Measurements from ENCODE around the gene NTNG2. TPM values are rescaled to one million over a fixed set of nuclear protein-coding genes. Genes with fewer than 3 reads are reported as not detected.

Gene NTNG2
- polyA plus RNA-seq, 1 donor = 0.40 TPM

- 2% methylated on average over 6 of the region's 20 CpGs for WGBS (ENCODE audit: insufficient coverage, low lambda C conversion rate)
- DNase-seq = no peak
- Histone ChIP-seq H3K27ac (ENCODE audit: low read length) (no peak overlapping the region), H3K4me1 (ENCODE audit: control insufficient read depth, insufficient read depth, low read length) (no peaks in the 10 kb centered on the region), H3K36me3 (ENCODE audit: control insufficient read depth, insufficient read depth, low read length) (no peaks in the 10 kb centered on the region), H3K4me3 (ENCODE audit: low read length) (no peak overlapping the region), H3K9me3 (ENCODE audit: control insufficient read depth, low read depth, low read length) (no peaks in the 10 kb centered on the region), H3K27me3 (ENCODE audit: control insufficient read depth, insufficient read depth, low read length) (peaks cover 70% of the 10 kb centered on the region)
Observed at GRCh38 chr9:132185073-132186009, 23.5 kb downstream of the NTNG2 start.

DNA sequence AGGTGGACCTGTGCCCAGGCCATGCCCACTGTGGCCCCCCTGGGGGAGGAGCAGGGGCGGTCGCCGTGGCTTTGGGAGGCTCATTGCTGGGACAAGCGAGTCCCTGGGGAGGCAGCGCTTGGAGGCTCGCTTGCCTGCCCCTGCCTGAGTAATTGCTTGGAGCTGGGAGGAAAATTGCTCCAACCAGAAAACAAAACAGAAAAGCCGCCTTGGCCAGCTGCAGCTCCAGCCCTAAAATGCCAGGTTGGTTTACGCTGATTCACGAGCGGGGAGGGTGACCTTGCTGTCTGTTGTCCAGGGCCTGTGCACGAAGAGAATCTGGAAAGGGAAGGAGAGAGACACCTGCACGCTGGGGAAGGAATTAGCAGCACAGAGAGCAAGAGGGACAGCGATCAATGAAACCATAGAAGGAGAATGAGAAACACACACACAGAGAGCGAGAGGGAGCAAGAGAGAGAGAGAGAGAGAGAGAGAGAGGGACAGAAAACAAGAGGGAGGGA, 25.3 kb downstream of the NTNG2 start:
- WGBS (ENCODE audit: insufficient coverage, low lambda C conversion rate) = 0% methylated on average over 1 of the region's 14 CpGs
- no peak for DNase-seq
- Histone ChIP-seq H3K4me1 (ENCODE audit: control insufficient read depth, insufficient read depth, low read length) (no peaks in the 10 kb centered on the region), H3K36me3 (ENCODE audit: control insufficient read depth, insufficient read depth, low read length) (no peaks in the 10 kb centered on the region), H3K9me3 (ENCODE audit: control insufficient read depth, low read depth, low read length) (no peaks in the 10 kb centered on the region), H3K27me3 (ENCODE audit: control insufficient read depth, insufficient read depth, low read length) (peaks cover 56% of the 10 kb centered on the region), H3K27ac (ENCODE audit: low read length) (no peak overlapping the region), H3K4me3 (ENCODE audit: low read length) (no peak overlapping the region)

GRCh38 chr9:132190966-132191365, 29.1 kb downstream of the NTNG2 start:
- no peaks in the 10 kb centered on the region for H3K9me3 ChIP-seq (ENCODE audit: control insufficient read depth, low read depth, low read length)
- peaks cover 23% of the 10 kb centered on the region for H3K27me3 ChIP-seq (ENCODE audit: control insufficient read depth, insufficient read depth, low read length)
- no peak overlapping the region for H3K4me3 ChIP-seq (ENCODE audit: low read length)
- WGBS (ENCODE audit: insufficient coverage, low lambda C conversion rate) = no CpG with 5 or more reads among the region's 10 CpGs
- no peak for DNase-seq
- no peak overlapping the region for H3K27ac ChIP-seq (ENCODE audit: low read length)
- H3K36me3 ChIP-seq (ENCODE audit: control insufficient read depth, insufficient read depth, low read length) = no peaks in the 10 kb centered on the region
- H3K4me1 ChIP-seq (ENCODE audit: control insufficient read depth, insufficient read depth, low read length) = no peaks in the 10 kb centered on the region

DNA sequence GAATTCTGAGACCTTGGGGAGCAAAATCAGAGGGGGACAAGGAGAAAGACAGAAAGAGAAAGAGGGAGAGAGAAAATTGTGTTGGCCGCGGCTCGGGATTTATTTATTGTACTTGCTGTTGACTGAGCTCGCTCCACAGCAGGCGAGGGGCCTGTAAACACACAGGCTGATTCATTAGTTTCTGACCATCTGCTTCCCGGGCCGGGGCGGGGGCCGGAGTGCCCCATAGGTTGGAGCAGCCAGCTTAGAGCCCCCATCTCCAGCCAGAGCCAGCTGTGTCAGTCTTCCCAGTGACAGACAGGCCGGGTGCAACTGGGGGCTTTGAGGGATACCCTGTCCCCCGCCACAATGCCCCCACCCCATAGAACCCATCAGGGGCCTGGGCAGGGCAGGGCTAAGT, 30.9 kb downstream of the NTNG2 start:
- no peaks in the 10 kb centered on the region for H3K4me1 ChIP-seq (ENCODE audit: control insufficient read depth, insufficient read depth, low read length)
- H3K4me3 ChIP-seq (ENCODE audit: low read length) = no peak overlapping the region
- no peaks in the 10 kb centered on the region for H3K36me3 ChIP-seq (ENCODE audit: control insufficient read depth, insufficient read depth, low read length)
- H3K27me3 ChIP-seq (ENCODE audit: control insufficient read depth, insufficient read depth, low read length) = peaks cover 7% of the 10 kb centered on the region
- H3K27ac ChIP-seq (ENCODE audit: low read length) = no peak overlapping the region
- no peaks in the 10 kb centered on the region for H3K9me3 ChIP-seq (ENCODE audit: control insufficient read depth, low read depth, low read length)
- no CpG with 5 or more reads among the region's 11 CpGs for WGBS (ENCODE audit: insufficient coverage, low lambda C conversion rate)
- peak in 1 of 2 donors; percentile 7 for DNase-seq

DNA sequence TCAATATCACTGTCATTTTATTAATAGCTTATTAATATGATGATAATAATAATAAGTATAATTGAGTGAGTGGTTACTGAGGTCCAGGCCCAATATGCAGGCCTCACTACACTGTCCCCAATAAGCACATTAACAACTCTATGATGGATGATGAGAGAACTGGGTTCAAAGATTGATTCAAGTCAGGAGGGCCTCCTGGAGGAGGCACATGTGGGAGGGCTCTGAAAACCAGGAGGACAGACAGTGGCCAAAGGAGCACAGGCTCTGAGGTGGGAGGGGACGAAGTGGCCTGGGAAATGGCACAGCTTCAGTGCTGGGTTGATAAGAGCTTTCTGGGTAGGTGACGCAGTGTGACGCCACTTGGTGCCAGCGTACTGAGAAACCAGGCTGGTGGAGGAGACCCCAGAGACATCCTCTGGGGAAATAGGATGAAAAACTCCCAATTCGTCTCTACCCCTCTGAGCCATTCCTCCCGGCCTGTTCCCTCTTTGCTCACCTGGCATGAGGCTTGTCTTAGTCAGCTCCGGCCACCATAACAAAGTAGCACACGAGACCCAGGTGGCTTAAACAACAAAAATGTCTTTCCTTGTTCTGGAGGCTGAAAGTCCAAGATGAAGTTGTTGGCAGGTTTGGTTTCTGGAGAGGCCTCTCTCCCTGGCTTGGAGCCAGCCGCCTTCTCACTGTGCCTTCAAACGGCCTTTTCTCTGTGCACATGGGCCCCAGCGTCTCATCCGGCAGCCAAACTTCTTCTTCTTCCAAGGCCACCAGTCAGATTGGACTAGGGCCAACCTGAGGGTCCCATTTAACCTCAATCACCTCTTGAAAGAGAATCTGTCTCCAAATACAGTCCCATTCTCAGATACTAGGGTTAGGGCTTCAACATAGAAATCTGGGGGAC, 31.6 kb downstream of the NTNG2 start:
- no peak overlapping the region for H3K4me3 ChIP-seq (ENCODE audit: low read length)
- no peak for DNase-seq
- H3K9me3 ChIP-seq (ENCODE audit: control insufficient read depth, low read depth, low read length) = peaks cover 5% of the 10 kb centered on the region
- H3K27ac ChIP-seq (ENCODE audit: low read length) = no peak overlapping the region
- no peaks in the 10 kb centered on the region for H3K4me1 ChIP-seq (ENCODE audit: control insufficient read depth, insufficient read depth, low read length)
- 100% methylated on average over 1 of the region's 12 CpGs for WGBS (ENCODE audit: insufficient coverage, low lambda C conversion rate)
- H3K27me3 ChIP-seq (ENCODE audit: control insufficient read depth, insufficient read depth, low read length) = no peaks in the 10 kb centered on the region
- H3K36me3 ChIP-seq (ENCODE audit: control insufficient read depth, insufficient read depth, low read length) = no peaks in the 10 kb centered on the region

DNA sequence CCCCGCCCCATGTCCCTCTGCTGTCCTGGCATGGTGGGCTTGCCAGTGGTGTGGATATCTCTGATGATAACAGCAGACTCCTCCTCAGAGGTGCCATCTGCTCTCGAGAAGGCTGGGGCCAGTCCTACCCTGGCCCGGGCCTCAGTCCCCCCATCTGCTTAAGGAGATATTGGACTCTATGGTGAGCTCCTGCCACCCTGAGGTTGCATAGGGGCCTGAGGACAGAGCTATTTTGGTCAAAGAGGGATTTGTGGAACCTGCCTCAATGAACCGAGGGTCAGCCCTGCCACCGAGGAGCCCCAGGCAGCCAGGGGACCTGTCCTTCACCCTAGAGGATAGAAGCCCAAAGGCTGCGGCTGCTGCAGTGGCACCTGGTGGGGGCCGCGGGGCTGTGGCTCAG, 32.6 kb downstream of the NTNG2 start:
- no CpG with 5 or more reads among the region's 8 CpGs for WGBS (ENCODE audit: insufficient coverage, low lambda C conversion rate)
- Histone ChIP-seq H3K27me3 (ENCODE audit: control insufficient read depth, insufficient read depth, low read length) (no peaks in the 10 kb centered on the region), H3K9me3 (ENCODE audit: control insufficient read depth, low read depth, low read length) (peaks cover 6% of the 10 kb centered on the region), H3K36me3 (ENCODE audit: control insufficient read depth, insufficient read depth, low read length) (no peaks in the 10 kb centered on the region), H3K4me3 (ENCODE audit: low read length) (no peak overlapping the region), H3K27ac (ENCODE audit: low read length) (no peak overlapping the region), H3K4me1 (ENCODE audit: control insufficient read depth, insufficient read depth, low read length) (no peaks in the 10 kb centered on the region)
- no peak for DNase-seq

DNA sequence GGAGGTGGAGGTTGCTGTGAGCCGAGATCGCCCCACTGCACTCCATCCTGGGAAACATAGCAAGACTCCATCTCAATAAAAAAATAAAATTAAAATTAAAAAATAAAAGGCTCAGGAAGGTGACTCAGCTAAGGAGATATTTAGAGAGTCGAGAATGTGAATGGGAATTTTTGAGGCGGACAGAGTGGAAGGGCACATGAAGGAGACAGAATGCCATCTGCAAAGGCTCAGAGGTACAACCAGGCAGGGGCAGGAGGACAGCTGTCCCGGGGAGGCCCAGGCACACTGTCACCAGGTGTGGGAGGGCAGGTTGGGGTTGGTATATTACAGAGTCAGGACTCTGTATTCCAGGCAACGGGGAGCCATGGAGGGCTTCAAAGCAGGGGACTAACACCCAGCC, 35.5 kb downstream of the NTNG2 start:
- DNase-seq = no peak
- Histone ChIP-seq H3K9me3 (ENCODE audit: control insufficient read depth, low read depth, low read length) (peaks cover 6% of the 10 kb centered on the region), H3K36me3 (ENCODE audit: control insufficient read depth, insufficient read depth, low read length) (no peaks in the 10 kb centered on the region), H3K4me1 (ENCODE audit: control insufficient read depth, insufficient read depth, low read length) (no peaks in the 10 kb centered on the region), H3K27ac (ENCODE audit: low read length) (no peak overlapping the region), H3K4me3 (ENCODE audit: low read length) (no peak overlapping the region), H3K27me3 (ENCODE audit: control insufficient read depth, insufficient read depth, low read length) (peaks cover 21% of the 10 kb centered on the region)
- WGBS (ENCODE audit: insufficient coverage, low lambda C conversion rate) = 96% methylated on average over 4 of the region's 6 CpGs

- peaks cover 28% of the 10 kb centered on the region for H3K27me3 ChIP-seq (ENCODE audit: control insufficient read depth, insufficient read depth, low read length)
- no peak overlapping the region for H3K4me3 ChIP-seq (ENCODE audit: low read length)
- DNase-seq = no peak
- WGBS (ENCODE audit: insufficient coverage, low lambda C conversion rate) = no CpG with 5 or more reads among the region's 58 CpGs
- H3K36me3 ChIP-seq (ENCODE audit: control insufficient read depth, insufficient read depth, low read length) = no peaks in the 10 kb centered on the region
- peaks cover 6% of the 10 kb centered on the region for H3K9me3 ChIP-seq (ENCODE audit: control insufficient read depth, low read depth, low read length)
- no peak overlapping the region for H3K27ac ChIP-seq (ENCODE audit: low read length)
- H3K4me1 ChIP-seq (ENCODE audit: control insufficient read depth, insufficient read depth, low read length) = no peaks in the 10 kb centered on the region
Observed at GRCh38 chr9:132197856-132198550, 36.1 kb downstream of the NTNG2 start.

- no peak overlapping the region for H3K4me3 ChIP-seq (ENCODE audit: low read length)
- peaks cover 6% of the 10 kb centered on the region for H3K9me3 ChIP-seq (ENCODE audit: control insufficient read depth, low read depth, low read length)
- peaks cover 32% of the 10 kb centered on the region for H3K27me3 ChIP-seq (ENCODE audit: control insufficient read depth, insufficient read depth, low read length)
- H3K36me3 ChIP-seq (ENCODE audit: control insufficient read depth, insufficient read depth, low read length) = no peaks in the 10 kb centered on the region
- H3K4me1 ChIP-seq (ENCODE audit: control insufficient read depth, insufficient read depth, low read length) = no peaks in the 10 kb centered on the region
- WGBS (ENCODE audit: insufficient coverage, low lambda C conversion rate) = 100% methylated on average over 1 of the region's 4 CpGs
- H3K27ac ChIP-seq (ENCODE audit: low read length) = no peak overlapping the region
- DNase-seq = no peak
Observed at GRCh38 chr9:132199056-132199455, 37.2 kb downstream of the NTNG2 start.

DNA sequence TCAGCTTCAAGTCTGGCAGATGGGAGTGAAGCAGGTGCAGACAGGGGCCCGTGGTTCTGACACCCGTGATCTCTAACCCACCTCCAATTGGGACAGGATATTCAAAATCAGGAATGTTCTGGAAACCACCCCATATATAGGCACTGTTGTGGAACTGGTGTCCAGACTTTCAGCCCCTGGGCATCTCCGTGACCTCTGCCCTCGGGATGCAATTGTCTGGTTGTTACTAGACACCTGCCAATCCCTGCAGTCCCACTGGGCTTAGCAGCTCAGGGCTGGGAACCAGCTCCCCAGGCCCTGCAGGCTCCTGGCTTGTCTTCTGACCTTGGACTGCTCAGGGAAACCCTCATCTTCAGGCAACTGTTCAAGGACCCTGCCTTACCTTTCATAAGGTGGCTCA, 38.8 kb downstream of the NTNG2 start:
- Histone ChIP-seq H3K27me3 (ENCODE audit: control insufficient read depth, insufficient read depth, low read length) (peaks cover 36% of the 10 kb centered on the region), H3K4me1 (ENCODE audit: control insufficient read depth, insufficient read depth, low read length) (no peaks in the 10 kb centered on the region), H3K4me3 (ENCODE audit: low read length) (no peak overlapping the region), H3K9me3 (ENCODE audit: control insufficient read depth, low read depth, low read length) (peaks cover 6% of the 10 kb centered on the region), H3K36me3 (ENCODE audit: control insufficient read depth, insufficient read depth, low read length) (no peaks in the 10 kb centered on the region), H3K27ac (ENCODE audit: low read length) (no peak overlapping the region)
- DNase-seq = no peak
- WGBS (ENCODE audit: insufficient coverage, low lambda C conversion rate) = no CpG with 5 or more reads among the region's 4 CpGs
